ENCODE data around the gene NKD2. TPM values are rescaled to one million over a fixed set of nuclear protein-coding genes. Genes with fewer than 3 reads are reported as not detected.

NKD2 gene
- polyA plus RNA-seq, 1 of the 3 experiments (the other 2 are of a cell fraction) = not detected

- Histone ChIP-seq H3K79me2 (ENCODE audit: insufficient read depth) (no peaks in the 10 kb centered on the region), H4K20me1 (ENCODE audit: insufficient read depth) (no peaks in the 10 kb centered on the region), H3K4me3 (ENCODE audit: low read depth in 2 of 2, low read length in 1 of 2) (no peak overlapping the region), H3K4me2 (no peak overlapping the region), H3F3A (replicated peaks; ENCODE audit: insufficient read depth) (no peaks in the 10 kb centered on the region), H3K9me3 (no peaks in the 10 kb centered on the region), H3K9ac (no peak overlapping the region), H3K36me3 (replicated peaks in 1 of 2; ENCODE audit: control insufficient read depth in 1 of 2, insufficient read depth in 2 of 2, low read length in 1 of 2) (no peaks in the 10 kb centered on the region), H3K4me1 (ENCODE audit: control insufficient read depth in 1 of 2, insufficient read depth in 2 of 2, low read depth in 1 of 2, low read length in 1 of 2) (no peaks in the 10 kb centered on the region; a peak in 1 of 4 replicates), H3K9me2 (no peaks in the 10 kb centered on the region), H2AFZ (ENCODE audit: low read depth) (no peak overlapping the region), H3K27me3 (ENCODE audit: insufficient read depth) (no peaks in the 10 kb centered on the region; the same call in 1 of the 2 replicates), H3K27ac (ENCODE audit: low read depth in 2 of 2, low read length in 1 of 2) (no peak overlapping the region)
- WGBS (ENCODE audit: low lambda C conversion rate) = 74% methylated on average over 13 of the region's 16 CpGs
- ChIA-PET CTCF (interaction anchor here (6.0 kb wide), 1 partner anchor 12 kb away, joined by 41 read pairs; the partner anchor contains the start of gene NKD2), POLR2A (no interaction called here)
- no peak for DNase-seq
- TF ChIP-seq GABPA (IDR thresholded peaks at IDR 0.05; ENCODE audit: low read depth) = no peak
- TF ChIP-seq, protein P1, sequence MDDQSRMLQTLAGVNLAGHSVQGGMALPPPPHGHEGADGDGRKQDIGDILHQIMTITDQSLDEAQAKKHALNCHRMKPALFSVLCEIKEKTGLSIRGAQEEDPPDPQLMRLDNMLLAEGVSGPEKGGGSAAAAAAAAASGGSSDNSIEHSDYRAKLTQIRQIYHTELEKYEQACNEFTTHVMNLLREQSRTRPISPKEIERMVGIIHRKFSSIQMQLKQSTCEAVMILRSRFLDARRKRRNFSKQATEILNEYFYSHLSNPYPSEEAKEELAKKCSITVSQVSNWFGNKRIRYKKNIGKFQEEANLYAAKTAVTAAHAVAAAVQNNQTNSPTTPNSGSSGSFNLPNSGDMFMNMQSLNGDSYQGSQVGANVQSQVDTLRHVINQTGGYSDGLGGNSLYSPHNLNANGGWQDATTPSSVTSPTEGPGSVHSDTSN (IDR thresholded peaks at IDR 0.05) = no peak
- no peak for TF ChIP-seq FOXJ3 (CRISPR knock-in tag; IDR thresholded peaks at IDR 0.05)
- no peak for TF ChIP-seq CHD2 (IDR thresholded peaks at IDR 0.05; ENCODE audit: low read length, partially characterized antibody)
- TF ChIP-seq SIN3A (IDR thresholded peaks at IDR 0.05; ENCODE audit: borderline replicate concordance, low read depth, low read length) = no peak
- TF ChIP-seq, protein P2, sequence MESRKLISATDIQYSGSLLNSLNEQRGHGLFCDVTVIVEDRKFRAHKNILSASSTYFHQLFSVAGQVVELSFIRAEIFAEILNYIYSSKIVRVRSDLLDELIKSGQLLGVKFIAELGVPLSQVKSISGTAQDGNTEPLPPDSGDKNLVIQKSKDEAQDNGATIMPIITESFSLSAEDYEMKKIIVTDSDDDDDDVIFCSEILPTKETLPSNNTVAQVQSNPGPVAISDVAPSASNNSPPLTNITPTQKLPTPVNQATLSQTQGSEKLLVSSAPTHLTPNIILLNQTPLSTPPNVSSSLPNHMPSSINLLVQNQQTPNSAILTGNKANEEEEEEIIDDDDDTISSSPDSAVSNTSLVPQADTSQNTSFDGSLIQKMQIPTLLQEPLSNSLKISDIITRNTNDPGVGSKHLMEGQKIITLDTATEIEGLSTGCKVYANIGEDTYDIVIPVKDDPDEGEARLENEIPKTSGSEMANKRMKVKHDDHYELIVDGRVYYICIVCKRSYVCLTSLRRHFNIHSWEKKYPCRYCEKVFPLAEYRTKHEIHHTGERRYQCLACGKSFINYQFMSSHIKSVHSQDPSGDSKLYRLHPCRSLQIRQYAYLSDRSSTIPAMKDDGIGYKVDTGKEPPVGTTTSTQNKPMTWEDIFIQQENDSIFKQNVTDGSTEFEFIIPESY (IDR thresholded peaks at IDR 0.05; ENCODE audit: borderline replicate concordance, low read depth) = no peak
- TF ChIP-seq MEF2A (IDR thresholded peaks at IDR 0.05; ENCODE audit: borderline replicate concordance, low read depth) = no peak
- no peak for TF ChIP-seq EZH2phosphoT487 (IDR thresholded peaks at IDR 0.05; ENCODE audit: borderline replicate concordance, low read depth)
- TF ChIP-seq TEAD4 (IDR thresholded peaks at IDR 0.05; ENCODE audit: borderline replicate concordance, insufficient read depth) = no peak
- no peak for TF ChIP-seq TCF12 (IDR thresholded peaks at IDR 0.05)
- TF ChIP-seq, protein P3, sequence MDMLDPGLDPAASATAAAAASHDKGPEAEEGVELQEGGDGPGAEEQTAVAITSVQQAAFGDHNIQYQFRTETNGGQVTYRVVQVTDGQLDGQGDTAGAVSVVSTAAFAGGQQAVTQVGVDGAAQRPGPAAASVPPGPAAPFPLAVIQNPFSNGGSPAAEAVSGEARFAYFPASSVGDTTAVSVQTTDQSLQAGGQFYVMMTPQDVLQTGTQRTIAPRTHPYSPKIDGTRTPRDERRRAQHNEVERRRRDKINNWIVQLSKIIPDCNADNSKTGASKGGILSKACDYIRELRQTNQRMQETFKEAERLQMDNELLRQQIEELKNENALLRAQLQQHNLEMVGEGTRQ (IDR thresholded peaks at IDR 0.05; ENCODE audit: borderline replicate concordance, low read depth, low read length) = no peak
- no peak for TF ChIP-seq RAD21 (IDR thresholded peaks at IDR 0.05; ENCODE audit: low read length)
Observed at GRCh38 chr5:1020452-1020961, 11.9 kb downstream of the NKD2 start.
